ENCODE results near the gene PLA2G6. TPM values are rescaled to one million over a fixed set of nuclear protein-coding genes. Genes with fewer than 3 reads are reported as not detected.

PLA2G6 gene
- total RNA-seq, 2 experiments from 2014 or later, result 33.9 to 83.9 TPM

- intact Hi-C loops (cut with micrococcal nuclease; ENCODE audit: unreplicated experiment), result no loop called here
- Histone ChIP-seq H3K27ac (ENCODE audit: low read depth, low read length, poor library complexity, severe bottlenecking) (no peak overlapping the region), H3K9me3 (ENCODE audit: low read length) (no peaks in the 10 kb centered on the region), H3K9me2 (ENCODE audit: insufficient read depth, low read length) (no peaks in the 10 kb centered on the region), H3K4me2 (ENCODE audit: low read length) (no peak overlapping the region), H3K4me1 (ENCODE audit: insufficient read depth, low read length, poor library complexity, severe bottlenecking) (no peaks in the 10 kb centered on the region), H4K20me1 (ENCODE audit: insufficient read depth, low read length) (no peaks in the 10 kb centered on the region), H3K36me3 (ENCODE audit: insufficient read depth, low read length) (no peaks in the 10 kb centered on the region), H3K4me3 (ENCODE audit: low read depth, low read length, poor library complexity, severe bottlenecking) (no peak overlapping the region), H3K79me2 (ENCODE audit: insufficient read depth, low read depth, low read length) (no peaks in the 10 kb centered on the region), H2AFZ (ENCODE audit: low read length) (no peak overlapping the region)
- ChIA-PET POLR2A (no interaction called here), CTCF (ENCODE audit: unreplicated experiment) (no interaction called here)
- DNase-seq (ENCODE audit: low spot score), result no peak
- TF ChIP-seq EZH2phosphoT487 (IDR thresholded peaks at IDR 0.05; ENCODE audit: borderline replicate concordance, low read depth, low read length), result no peak
- TF ChIP-seq, protein P1, sequence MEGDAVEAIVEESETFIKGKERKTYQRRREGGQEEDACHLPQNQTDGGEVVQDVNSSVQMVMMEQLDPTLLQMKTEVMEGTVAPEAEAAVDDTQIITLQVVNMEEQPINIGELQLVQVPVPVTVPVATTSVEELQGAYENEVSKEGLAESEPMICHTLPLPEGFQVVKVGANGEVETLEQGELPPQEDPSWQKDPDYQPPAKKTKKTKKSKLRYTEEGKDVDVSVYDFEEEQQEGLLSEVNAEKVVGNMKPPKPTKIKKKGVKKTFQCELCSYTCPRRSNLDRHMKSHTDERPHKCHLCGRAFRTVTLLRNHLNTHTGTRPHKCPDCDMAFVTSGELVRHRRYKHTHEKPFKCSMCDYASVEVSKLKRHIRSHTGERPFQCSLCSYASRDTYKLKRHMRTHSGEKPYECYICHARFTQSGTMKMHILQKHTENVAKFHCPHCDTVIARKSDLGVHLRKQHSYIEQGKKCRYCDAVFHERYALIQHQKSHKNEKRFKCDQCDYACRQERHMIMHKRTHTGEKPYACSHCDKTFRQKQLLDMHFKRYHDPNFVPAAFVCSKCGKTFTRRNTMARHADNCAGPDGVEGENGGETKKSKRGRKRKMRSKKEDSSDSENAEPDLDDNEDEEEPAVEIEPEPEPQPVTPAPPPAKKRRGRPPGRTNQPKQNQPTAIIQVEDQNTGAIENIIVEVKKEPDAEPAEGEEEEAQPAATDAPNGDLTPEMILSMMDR (conservative IDR thresholded peaks at IDR 0.05; ENCODE audit: low read length), result no peak
- BruUV-seq (replicated peaks), result no TSS peak
Measured at GRCh38 chr22:38191055-38191454, 9.4 kb upstream of the PLA2G6 start.

DNA sequence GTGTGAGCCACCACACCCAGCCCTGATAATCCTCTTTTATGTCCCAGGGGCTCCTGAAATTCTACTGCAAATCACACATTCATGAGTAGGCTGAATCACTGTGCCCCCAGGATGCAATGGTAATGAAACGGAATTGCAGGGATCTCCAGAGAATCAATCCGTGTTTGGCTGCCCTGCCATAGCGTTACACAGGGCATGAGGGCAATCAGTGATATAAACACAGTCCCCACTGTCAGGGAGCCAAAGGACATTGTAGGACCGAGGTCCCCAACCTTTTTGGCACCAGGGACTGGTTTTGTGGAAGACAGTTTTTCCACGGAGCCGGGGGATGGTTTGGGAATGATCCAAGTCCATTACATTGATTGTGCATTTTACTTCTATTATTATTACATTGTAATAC lies 9.0 kb upstream of the PLA2G6 start:
- Histone ChIP-seq H3K79me2 (ENCODE audit: insufficient read depth, low read depth, low read length) (no peaks in the 10 kb centered on the region), H3K9me2 (ENCODE audit: insufficient read depth, low read length) (no peaks in the 10 kb centered on the region), H3K4me3 (ENCODE audit: low read depth, low read length, poor library complexity, severe bottlenecking) (no peak overlapping the region), H2AFZ (ENCODE audit: low read length) (no peak overlapping the region), H3K36me3 (ENCODE audit: insufficient read depth, low read length) (no peaks in the 10 kb centered on the region), H3K4me2 (ENCODE audit: low read length) (no peak overlapping the region), H4K20me1 (ENCODE audit: insufficient read depth, low read length) (no peaks in the 10 kb centered on the region), H3K9me3 (ENCODE audit: low read length) (no peaks in the 10 kb centered on the region), H3K4me1 (ENCODE audit: insufficient read depth, low read length, poor library complexity, severe bottlenecking) (no peaks in the 10 kb centered on the region), H3K27ac (ENCODE audit: low read depth, low read length, poor library complexity, severe bottlenecking) (no peak overlapping the region)
- BruUV-seq (replicated peaks), result no TSS peak
- TF ChIP-seq, protein P1 (conservative IDR thresholded peaks at IDR 0.05; ENCODE audit: low read length), result no peak
- no peak for TF ChIP-seq EZH2phosphoT487 (IDR thresholded peaks at IDR 0.05; ENCODE audit: borderline replicate concordance, low read depth, low read length)
- ChIA-PET POLR2A (no interaction called here), CTCF (ENCODE audit: unreplicated experiment) (no interaction called here)
- intact Hi-C loops (cut with micrococcal nuclease; ENCODE audit: unreplicated experiment), result no loop called here
- DNase-seq (ENCODE audit: low spot score), result no peak

- no peaks in the 10 kb centered on the region for H3K9me2 ChIP-seq (ENCODE audit: insufficient read depth, low read length)
- H3K4me2 ChIP-seq (ENCODE audit: low read length), result no peak overlapping the region
- H3K36me3 ChIP-seq (ENCODE audit: insufficient read depth, low read length), result no peaks in the 10 kb centered on the region
- no peak overlapping the region for H2AFZ ChIP-seq (ENCODE audit: low read length)
- intact Hi-C loops (cut with micrococcal nuclease; ENCODE audit: unreplicated experiment), result no loop called here
- no peaks in the 10 kb centered on the region for H3K4me1 ChIP-seq (ENCODE audit: insufficient read depth, low read length, poor library complexity, severe bottlenecking)
- no peak overlapping the region for H3K4me3 ChIP-seq (ENCODE audit: low read depth, low read length, poor library complexity, severe bottlenecking)
- no peaks in the 10 kb centered on the region for H4K20me1 ChIP-seq (ENCODE audit: insufficient read depth, low read length)
- ChIA-PET POLR2A (no interaction called here), CTCF (ENCODE audit: unreplicated experiment) (no interaction called here)
- no peaks in the 10 kb centered on the region for H3K79me2 ChIP-seq (ENCODE audit: insufficient read depth, low read depth, low read length)
- TF ChIP-seq, protein P1 (conservative IDR thresholded peaks at IDR 0.05; ENCODE audit: low read length), result no peak
- TF ChIP-seq EZH2phosphoT487 (IDR thresholded peaks at IDR 0.05; ENCODE audit: borderline replicate concordance, low read depth, low read length), result no peak
- BruUV-seq (replicated peaks), result no TSS peak
- no peak for DNase-seq (ENCODE audit: low spot score)
- H3K9me3 ChIP-seq (ENCODE audit: low read length), result no peaks in the 10 kb centered on the region
- H3K27ac ChIP-seq (ENCODE audit: low read depth, low read length, poor library complexity, severe bottlenecking), result no peak overlapping the region
Measured at GRCh38 chr22:38189104-38189503, 7.5 kb upstream of the PLA2G6 start.

All from OCI-LY7 (cell line).